Fibroblast of the aortic adventitia (primary cell): ENCODE measurements around the gene CSNK2A1. TPM values are rescaled to one million over a fixed set of nuclear protein-coding genes. Genes with fewer than 3 reads are reported as not detected.

Experiments used
- DNase-seq: peaks from one replicate; pipeline ENCODE4 v3.0.0-alpha.2; 2010; ENCODE audit warnings: low read depth
- H3K4me3 ChIP-seq: 2 replicates; pipeline ENCODE4 v1.5.1; 2011; ENCODE audit warnings: low read depth, mild to moderate bottlenecking, control low read depth, low read length, moderate library complexity
- CTCF ChIP-seq: IDR thresholded peaks from 2 replicates; pipeline ENCODE4 v1.5.1; 2011; ENCODE audit warnings: mild to moderate bottlenecking, low read length, control low read depth, inconsistent platforms; ENCODE audit not compliant: insufficient read depth
- total RNA-seq: library from RNA; depleted of rRNA; stranded (reverse); fragments of >200 nt; gene quantifications from 2 replicates; pipeline ENCODE4 v1.2.3, GENCODE V29; 2012; ENCODE audit warnings: low replicate concordance

CSNK2A1 gene
- total RNA-seq, 1 donor: 147 TPM

- TF ChIP-seq CTCF: no peak
- peak; percentile 46 for DNase-seq
- H3K4me3 ChIP-seq: no peak overlapping the region
Measured at GRCh38 chr20:555976-556385, 12.4 kb upstream of the CSNK2A1 start.

GRCh38 chr20:550611-551010 is 7.0 kb upstream of the CSNK2A1 start:
- no peak overlapping the region for H3K4me3 ChIP-seq
- TF ChIP-seq CTCF: no peak
- DNase-seq: no peak

GRCh38 chr20:549722-550496 is 6.3 kb upstream of the CSNK2A1 start:
- no peak overlapping the region for H3K4me3 ChIP-seq
- no peak for TF ChIP-seq CTCF
- DNase-seq: no peak

- H3K4me3 ChIP-seq: no peak overlapping the region
- no peak for TF ChIP-seq CTCF
- DNase-seq: no peak
Measured at GRCh38 chr20:548906-549305, 5.3 kb upstream of the CSNK2A1 start.

- H3K4me3 ChIP-seq: no peak overlapping the region
- no peak for TF ChIP-seq CTCF
- DNase-seq: no peak
Measured at GRCh38 chr20:547394-547793, 3.8 kb upstream of the CSNK2A1 start.

GRCh38 chr20:546353-546752 is 2.8 kb upstream of the CSNK2A1 start:
- DNase-seq: no peak
- H3K4me3 ChIP-seq: no peak overlapping the region
- TF ChIP-seq CTCF: no peak

- DNase-seq: no peak
- TF ChIP-seq CTCF: no peak
- H3K4me3 ChIP-seq: peak overlapping the region; percentile 52
Measured at GRCh38 chr20:544153-544725, 649 bp upstream of the CSNK2A1 start.
